ENCODE data around the gene PABPN1. TPM values are rescaled to one million over a fixed set of nuclear protein-coding genes. Genes with fewer than 3 reads are reported as not detected.

PABPN1 gene
- total RNA-seq, 2 experiments from 2014 or later, result 167 to 314 TPM

DNA sequence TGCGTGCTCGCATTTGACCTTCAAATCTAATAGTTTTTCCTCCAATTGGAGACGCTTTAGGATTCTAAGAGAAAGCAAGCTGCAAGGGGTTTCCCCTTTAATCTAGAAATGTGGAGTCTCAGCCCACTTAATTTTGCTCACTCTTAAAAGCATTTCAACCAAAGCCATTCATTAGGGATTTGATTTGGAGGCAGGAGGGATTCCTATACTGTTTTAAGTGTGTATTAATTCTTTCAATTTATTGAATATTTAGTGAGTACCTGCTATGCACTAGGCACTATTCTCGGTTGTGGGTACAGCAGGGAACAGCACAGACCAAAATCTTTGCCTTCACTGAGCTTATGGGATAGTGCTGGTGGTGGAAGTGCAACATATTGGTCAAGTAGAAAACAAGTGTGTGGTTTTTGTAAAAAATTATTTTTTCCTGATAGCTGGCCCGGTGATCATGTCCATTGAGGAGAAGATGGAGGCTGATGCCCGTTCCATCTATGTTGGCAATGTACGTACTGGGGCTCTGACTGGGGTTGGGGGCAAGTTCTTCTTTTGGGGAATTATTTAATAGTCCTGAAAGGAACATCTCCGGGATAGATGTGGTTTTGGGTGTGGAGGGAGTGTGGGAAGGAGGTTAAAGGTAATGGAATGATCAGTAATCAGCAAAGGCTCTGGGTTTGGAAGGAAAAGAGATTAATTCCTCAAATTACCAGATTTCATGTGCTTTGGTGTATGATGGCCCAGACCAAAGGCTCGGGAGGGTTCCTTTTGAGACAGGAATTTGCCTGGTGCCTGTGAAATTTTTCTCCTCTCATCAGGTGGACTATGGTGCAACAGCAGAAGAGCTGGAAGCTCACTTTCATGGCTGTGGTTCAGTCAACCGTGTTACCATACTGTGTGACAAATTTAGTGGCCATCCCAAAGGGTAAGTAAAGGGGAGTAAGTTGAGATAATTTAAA, 1.6 kb downstream of the PABPN1 start:
- BruUV-seq (replicated peaks), result no TSS peak
- H3K36me3 ChIP-seq (ENCODE audit: insufficient read depth, low read length), result peaks cover 53% of the 10 kb centered on the region
- DNase-seq (ENCODE audit: low spot score), result no peak
- peak overlapping the region; percentile 58 for H3K27ac ChIP-seq (ENCODE audit: low read depth, low read length, poor library complexity, severe bottlenecking)
- H3K4me2 ChIP-seq (ENCODE audit: low read length), result peak overlapping the region; percentile 70
- H3K9me2 ChIP-seq (ENCODE audit: insufficient read depth, low read length), result no peaks in the 10 kb centered on the region
- TF ChIP-seq, protein P1, sequence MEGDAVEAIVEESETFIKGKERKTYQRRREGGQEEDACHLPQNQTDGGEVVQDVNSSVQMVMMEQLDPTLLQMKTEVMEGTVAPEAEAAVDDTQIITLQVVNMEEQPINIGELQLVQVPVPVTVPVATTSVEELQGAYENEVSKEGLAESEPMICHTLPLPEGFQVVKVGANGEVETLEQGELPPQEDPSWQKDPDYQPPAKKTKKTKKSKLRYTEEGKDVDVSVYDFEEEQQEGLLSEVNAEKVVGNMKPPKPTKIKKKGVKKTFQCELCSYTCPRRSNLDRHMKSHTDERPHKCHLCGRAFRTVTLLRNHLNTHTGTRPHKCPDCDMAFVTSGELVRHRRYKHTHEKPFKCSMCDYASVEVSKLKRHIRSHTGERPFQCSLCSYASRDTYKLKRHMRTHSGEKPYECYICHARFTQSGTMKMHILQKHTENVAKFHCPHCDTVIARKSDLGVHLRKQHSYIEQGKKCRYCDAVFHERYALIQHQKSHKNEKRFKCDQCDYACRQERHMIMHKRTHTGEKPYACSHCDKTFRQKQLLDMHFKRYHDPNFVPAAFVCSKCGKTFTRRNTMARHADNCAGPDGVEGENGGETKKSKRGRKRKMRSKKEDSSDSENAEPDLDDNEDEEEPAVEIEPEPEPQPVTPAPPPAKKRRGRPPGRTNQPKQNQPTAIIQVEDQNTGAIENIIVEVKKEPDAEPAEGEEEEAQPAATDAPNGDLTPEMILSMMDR (conservative IDR thresholded peaks at IDR 0.05; ENCODE audit: low read length), result no peak
- TF ChIP-seq EZH2phosphoT487 (IDR thresholded peaks at IDR 0.05; ENCODE audit: borderline replicate concordance, low read depth, low read length), result no peak
- CTCF ChIA-PET (ENCODE audit: unreplicated experiment), result interaction anchor here (0.5 to 1.7 kb wide), 2 partner anchors 12 to 58 kb away, joined by 4 read pairs; no protein-coding TSS in a partner anchor
- no peaks in the 10 kb centered on the region for H3K9me3 ChIP-seq (ENCODE audit: low read length)
- intact Hi-C loops (cut with micrococcal nuclease; ENCODE audit: unreplicated experiment), result loop anchor here (1.0 to 5.0 kb wide), 2 partner anchors 58 to 144 kb away; partner anchors contain the start of gene NGDN
- peaks cover 23% of the 10 kb centered on the region for H3K79me2 ChIP-seq (ENCODE audit: insufficient read depth, low read depth, low read length)
- peaks cover 27% of the 10 kb centered on the region for H3K4me1 ChIP-seq (ENCODE audit: insufficient read depth, low read length, poor library complexity, severe bottlenecking)
- POLR2A ChIA-PET, result interaction anchor here (0.5 to 5.7 kb wide), 8 partner anchors 12 to 343 kb away, joined by 3 to 122 read pairs (median 6); partner anchors contain the start of genes BCL2L2, PPP1R3E and THTPA
- H2AFZ ChIP-seq (ENCODE audit: low read length), result no peak overlapping the region
- peak overlapping the region; percentile 99 for H3K4me3 ChIP-seq (ENCODE audit: low read depth, low read length, poor library complexity, severe bottlenecking)
- H4K20me1 ChIP-seq (ENCODE audit: insufficient read depth, low read length), result peaks cover 13% of the 10 kb centered on the region; the same call in 1 of the 2 replicates

DNA sequence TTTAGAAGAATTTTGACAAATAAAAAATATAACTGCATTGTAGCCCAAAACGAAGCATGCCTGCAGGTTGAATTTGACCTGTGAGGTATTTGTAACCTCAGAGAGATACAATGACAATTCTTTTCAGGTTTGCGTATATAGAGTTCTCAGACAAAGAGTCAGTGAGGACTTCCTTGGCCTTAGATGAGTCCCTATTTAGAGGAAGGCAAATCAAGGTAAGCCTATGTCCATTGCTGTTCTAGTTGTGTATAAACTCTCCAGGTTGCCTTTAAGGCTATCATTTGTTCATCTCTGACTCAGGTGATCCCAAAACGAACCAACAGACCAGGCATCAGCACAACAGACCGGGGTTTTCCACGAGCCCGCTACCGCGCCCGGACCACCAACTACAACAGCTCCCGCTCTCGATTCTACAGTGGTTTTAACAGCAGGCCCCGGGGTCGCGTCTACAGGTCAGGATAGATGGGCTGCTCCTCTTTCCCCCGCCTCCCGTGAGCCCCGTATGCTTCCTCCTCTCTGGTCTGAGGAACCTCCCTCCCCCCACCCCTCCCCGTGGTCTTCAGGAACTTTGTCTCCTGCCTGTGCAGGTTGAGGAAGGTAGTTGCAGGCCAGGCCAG, 2.7 kb downstream of the PABPN1 start:
- peaks cover 23% of the 10 kb centered on the region for H3K79me2 ChIP-seq (ENCODE audit: insufficient read depth, low read depth, low read length)
- H4K20me1 ChIP-seq (ENCODE audit: insufficient read depth, low read length), result peaks cover 13% of the 10 kb centered on the region; the same call in 1 of the 2 replicates
- peaks cover 27% of the 10 kb centered on the region for H3K4me1 ChIP-seq (ENCODE audit: insufficient read depth, low read length, poor library complexity, severe bottlenecking)
- intact Hi-C loops (cut with micrococcal nuclease; ENCODE audit: unreplicated experiment), result loop anchor here (5.0 kb wide), 1 partner anchor 143 kb away; the partner anchor contains the start of gene NGDN
- no peaks in the 10 kb centered on the region for H3K9me2 ChIP-seq (ENCODE audit: insufficient read depth, low read length)
- CTCF ChIA-PET (ENCODE audit: unreplicated experiment), result interaction anchor here (0.6 kb wide), 1 partner anchor 327 kb away, joined by 3 read pairs; no protein-coding TSS in a partner anchor
- TF ChIP-seq EZH2phosphoT487 (IDR thresholded peaks at IDR 0.05; ENCODE audit: borderline replicate concordance, low read depth, low read length), result no peak
- TF ChIP-seq, protein P1 (conservative IDR thresholded peaks at IDR 0.05; ENCODE audit: low read length), result no peak
- no peak for DNase-seq (ENCODE audit: low spot score)
- no TSS peak for BruUV-seq (replicated peaks)
- H3K9me3 ChIP-seq (ENCODE audit: low read length), result no peaks in the 10 kb centered on the region
- no peak overlapping the region for H3K4me3 ChIP-seq (ENCODE audit: low read depth, low read length, poor library complexity, severe bottlenecking)
- POLR2A ChIA-PET, result interaction anchor here (5.7 kb wide), 1 partner anchor 19 kb away, joined by 122 read pairs; the partner anchor contains the start of genes BCL2L2 and PPP1R3E
- H2AFZ ChIP-seq (ENCODE audit: low read length), result no peak overlapping the region
- H3K36me3 ChIP-seq (ENCODE audit: insufficient read depth, low read length), result peaks cover 53% of the 10 kb centered on the region
- H3K4me2 ChIP-seq (ENCODE audit: low read length), result peak overlapping the region; percentile 70; the same call in 1 of the 2 replicates
- no peak overlapping the region for H3K27ac ChIP-seq (ENCODE audit: low read depth, low read length, poor library complexity, severe bottlenecking)
